OCI-LY7 (cell line): Measurements from ENCODE around the gene PHF21B. TPM values are rescaled to one million over a fixed set of nuclear protein-coding genes. Genes with fewer than 3 reads are reported as not detected.

Experiments used
- BruUV-seq: library from RNA; stranded (reverse); fragments of 400-500 nt; replicated peaks from 2 replicates; lab custom pipeline; 2021; lab: Mats Ljungman, UMichigan
- CTCF ChIA-PET: fragments of 300-600 bp; sonication (Branson Sonifier 250); formaldehyde crosslinking; loops from one replicate; lab custom pipeline; 2022; ENCODE audit warnings: antibody characterized with exemption; ENCODE audit not compliant: unreplicated experiment; lab: Charles Lee
- POLR2A ChIA-PET: fragments of 300-600 bp; sonication (Branson Sonifier 250); formaldehyde crosslinking; loops from one replicate; lab custom pipeline; 2022; ENCODE audit warnings: antibody characterized with exemption; lab: Charles Lee
- DNase-seq: peaks from one replicate; pipeline ENCODE4 v3.0.0-alpha.2; 2015; ENCODE audit warnings: low spot score
- H2AFZ ChIP-seq: fragments of 200-600 bp; sonication (generic), shearing (Covaris generic); 2 replicates; pipeline ENCODE4 v1.6.1; 2014; ENCODE audit warnings: mild to moderate bottlenecking, antibody characterized with exemption, low read length, moderate library complexity
- H3K27ac ChIP-seq: fragments of 200-600 bp; sonication (generic); 2 replicates; pipeline ENCODE4 v1.5.1; 2014; ENCODE audit warnings: mixed run types, low read depth, mild to moderate bottlenecking, moderate library complexity, low read length, inconsistent platforms; ENCODE audit not compliant: poor library complexity, severe bottlenecking
- H3K36me3 ChIP-seq: fragments of 200-600 bp; sonication (generic); 2 replicates; pipeline ENCODE4 v1.6.1; 2014; ENCODE audit warnings: mild to moderate bottlenecking, antibody characterized with exemption, low read length, moderate library complexity, mixed read lengths; ENCODE audit not compliant: insufficient read depth
- H3K4me1 ChIP-seq: fragments of 200-600 bp; sonication (generic); 2 replicates; pipeline ENCODE4 v1.5.1; 2014; ENCODE audit warnings: mild to moderate bottlenecking, low read length; ENCODE audit not compliant: insufficient read depth, poor library complexity, severe bottlenecking
- H3K4me2 ChIP-seq: fragments of 200-600 bp; sonication (generic); 2 replicates; pipeline ENCODE4 v1.6.1; 2014; ENCODE audit warnings: mild to moderate bottlenecking, low read length
- H3K4me3 ChIP-seq: fragments of 200-600 bp; sonication (generic); 2 replicates; pipeline ENCODE4 v1.5.1; 2014; ENCODE audit warnings: mild to moderate bottlenecking, low read depth, low read length; ENCODE audit not compliant: poor library complexity, severe bottlenecking
- H3K79me2 ChIP-seq: fragments of 200-600 bp; sonication (generic); 2 replicates; pipeline ENCODE4 v1.6.1; 2016; ENCODE audit warnings: low read depth, mild to moderate bottlenecking, low read length, moderate library complexity, mixed read lengths; ENCODE audit not compliant: insufficient read depth
- H3K9me2 ChIP-seq: fragments of 200-600 bp; sonication (generic); 2 replicates; pipeline ENCODE4 v1.6.1; 2016; ENCODE audit warnings: mild to moderate bottlenecking, low read length, mixed read lengths; ENCODE audit not compliant: insufficient read depth
- H3K9me3 ChIP-seq: fragments of 200-600 bp; sonication (generic); 2 replicates; pipeline ENCODE4 v1.6.1; 2014; ENCODE audit warnings: mild to moderate bottlenecking, mixed run types, low read length, mixed read lengths
- H4K20me1 ChIP-seq: fragments of 200-600 bp; sonication (generic); 2 replicates; pipeline ENCODE4 v1.6.1; 2014; ENCODE audit warnings: mild to moderate bottlenecking, antibody characterized with exemption, low read length, moderate library complexity, mixed read lengths; ENCODE audit not compliant: insufficient read depth
- CTCF ChIP-seq: fragments of 200-600 bp; sonication (generic); conservative IDR thresholded peaks from 2 replicates; pipeline ENCODE4 v1.5.1; 2014; ENCODE audit warnings: mild to moderate bottlenecking, antibody characterized with exemption, low read length, moderate library complexity, mixed read lengths
- EZH2phosphoT487 ChIP-seq: fragments of 200-600 bp; sonication (generic); IDR thresholded peaks from 2 replicates; pipeline ENCODE4 v1.6.1; 2018; ENCODE audit warnings: low read depth, borderline replicate concordance, mild to moderate bottlenecking, mixed run types, antibody characterized with exemption, low read length, moderate library complexity, mixed read lengths
- intact Hi-C: fragments of 100-400 bp; cut with micrococcal nuclease; formaldehyde crosslinking; loops from one replicate; pipeline ENCODE4 v1.10.0; 2022; ENCODE audit not compliant: unreplicated experiment
- total RNA-seq, 2 experiments: library from RNA; depleted of rRNA in 1 of 2; stranded (reverse); fragments of >200 nt in 1 of 2; shearing (Covaris generic) in 1 of 2; gene quantifications; 2 replicates each; pipeline ENCODE4 v1.2.3, GENCODE V29; 2014 to 2022

Gene PHF21B
- total RNA-seq, 2 experiments from 2014 or later = 9.4 to 12.4 TPM

- Histone ChIP-seq H3K79me2 (no peaks in the 10 kb centered on the region), H3K4me3 (no peak overlapping the region), H2AFZ (no peak overlapping the region), H3K4me1 (no peaks in the 10 kb centered on the region), H3K9me3 (no peaks in the 10 kb centered on the region), H3K36me3 (no peaks in the 10 kb centered on the region), H3K4me2 (no peak overlapping the region), H3K27ac (no peak overlapping the region), H3K9me2 (no peaks in the 10 kb centered on the region), H4K20me1 (no peaks in the 10 kb centered on the region)
- no peak for TF ChIP-seq CTCF
- TF ChIP-seq EZH2phosphoT487 = no peak
- intact Hi-C loops = no loop called here
- POLR2A ChIA-PET = no interaction called here
- CTCF ChIA-PET = no interaction called here
- no peak for DNase-seq
- BruUV-seq = no TSS peak
Observed at GRCh38 chr22:44920183-44920582, 89.6 kb downstream of the PHF21B start.

GRCh38 chr22:44919691-44920090 lies 90.1 kb downstream of the PHF21B start:
- H3K4me2 ChIP-seq = no peak overlapping the region
- H3K36me3 ChIP-seq = no peaks in the 10 kb centered on the region
- H4K20me1 ChIP-seq = no peaks in the 10 kb centered on the region
- no peaks in the 10 kb centered on the region for H3K79me2 ChIP-seq
- no peak overlapping the region for H3K4me3 ChIP-seq
- intact Hi-C loops = no loop called here
- POLR2A ChIA-PET = no interaction called here
- no TSS peak for BruUV-seq
- no peaks in the 10 kb centered on the region for H3K9me2 ChIP-seq
- DNase-seq = no peak
- H3K4me1 ChIP-seq = no peaks in the 10 kb centered on the region
- H2AFZ ChIP-seq = no peak overlapping the region
- TF ChIP-seq EZH2phosphoT487 (no peak), CTCF (no peak)
- H3K27ac ChIP-seq = no peak overlapping the region
- CTCF ChIA-PET = no interaction called here
- no peaks in the 10 kb centered on the region for H3K9me3 ChIP-seq

GRCh38 chr22:44918925-44919392 lies 90.8 kb downstream of the PHF21B start:
- Histone ChIP-seq H2AFZ (no peak overlapping the region), H3K27ac (no peak overlapping the region), H3K4me1 (no peaks in the 10 kb centered on the region), H3K4me3 (no peak overlapping the region), H3K4me2 (no peak overlapping the region), H4K20me1 (no peaks in the 10 kb centered on the region), H3K9me2 (no peaks in the 10 kb centered on the region), H3K36me3 (no peaks in the 10 kb centered on the region), H3K9me3 (no peaks in the 10 kb centered on the region), H3K79me2 (no peaks in the 10 kb centered on the region)
- ChIA-PET CTCF (no interaction called here), POLR2A (no interaction called here)
- intact Hi-C loops = no loop called here
- DNase-seq = no peak
- no peak for TF ChIP-seq EZH2phosphoT487
- TF ChIP-seq CTCF = no peak
- no TSS peak for BruUV-seq
